Upper lobe of left lung (tissue), 6 donors: ENCODE measurements around the gene PRAF2. TPM values are rescaled to one million over a fixed set of nuclear protein-coding genes. Genes with fewer than 3 reads are reported as not detected.

Experiments
- ATAC-seq, 2 donors: fragments of 200-7000 bp; cut with Tn5 transposase; one replicate each; pipeline ENCODE4 v1.9.1; 2022; ENCODE audit warnings: mild to moderate bottlenecking in 2 of 2, moderate library complexity in 2 of 2; ENCODE audit not compliant: low FRiP score in 2 of 2
- DNase-seq, 2 donors: peaks; one replicate each; pipeline ENCODE4 v3.0.0-alpha.2; 2019 to 2020
- H3K27ac ChIP-seq, 4 donors: fragments of 200-600 bp; sonication (generic); one replicate each; pipeline ENCODE4 v1.5.1; 2016 to 2019
- H3K27me3 ChIP-seq, 4 donors: fragments of 200-600 bp; sonication (generic); one replicate each; pipeline ENCODE4 v1.5.1; 2017 to 2019
- H3K36me3 ChIP-seq, 4 donors: fragments of 200-600 bp; sonication (generic); one replicate each; pipeline ENCODE4 v1.5.1; 2016 to 2019
- H3K4me1 ChIP-seq, 4 donors: fragments of 200-600 bp; sonication (generic); one replicate each; pipeline ENCODE4 v1.5.1; 2018 to 2019
- H3K4me3 ChIP-seq, 4 donors: fragments of 200-600 bp; sonication (generic); one replicate each; pipeline ENCODE4 v1.5.1; 2017 to 2019; ENCODE audit warnings: mild to moderate bottlenecking in 2 of 4, moderate library complexity in 1 of 4
- H3K9me3 ChIP-seq, 4 donors: fragments of 200-600 bp; sonication (generic); one replicate each; pipeline ENCODE4 v1.5.1; 2018 to 2019
- CTCF ChIP-seq, 6 experiments: fragments of 450-650 bp in 4 of 6; fragments of 200-600 bp in 2 of 6; sonication (generic) in 2 of 6; IDR thresholded peaks; one replicate each; pipeline ENCODE4 v1.5.1; 2016 to 2019; ENCODE audit warnings: antibody characterized with exemption in 6 of 6
- EP300 ChIP-seq, 4 donors: sonication (generic); formaldehyde crosslinking; IDR thresholded peaks; one replicate each; pipeline ENCODE4 v1.5.1; 2017; ENCODE audit warnings: antibody characterized with exemption in 4 of 4, control low read depth in 2 of 4
- POLR2A ChIP-seq, 4 donors: fragments of 450-650 bp; IDR thresholded peaks; one replicate each; pipeline ENCODE4 v1.5.1; 2016 to 2017; ENCODE audit warnings: antibody characterized with exemption in 4 of 4, mild to moderate bottlenecking in 2 of 4
- POLR2AphosphoS5 ChIP-seq, 2 donors: sonication (generic); formaldehyde crosslinking; IDR thresholded peaks; one replicate each; pipeline ENCODE4 v1.5.1; 2017; ENCODE audit warnings: antibody characterized with exemption in 2 of 2
- WGBS, 2 donors: methylation state at CpG; one replicate each; pipeline ENCODE4 v1.1.5; 2017 to 2018; 5-methylcytosine and 5-hydroxymethylcytosine counted together
- total RNA-seq, 6 donors: library from RNA; depleted of rRNA in 4 of 6; stranded (reverse); fragments of >200 nt in 4 of 6; gene quantifications; one replicate each; pipeline versions ENCODE4 v1.1.0 to v1.2.1, GENCODE V29; 2016 to 2021
- donor health status: DM: no; HTN: no; CAD: no; lungs with moderate emphysema.
- donor health status: DM: no; HTN: yes; CAD: no; lungs with severe emphysema.

Gene PRAF2
- total RNA-seq, 6 donors from 2014 or later = 12.5 to 26.2 (median 15.5) TPM

GRCh38 chrX:49100704-49101628 lies 27.2 kb upstream of the PRAF2 start:
- no peaks in the 10 kb centered on the region for H3K27me3 ChIP-seq
- peak; percentile 96 to 99 for ATAC-seq
- no peaks in the 10 kb centered on the region for H3K36me3 ChIP-seq
- peak overlapping the region; percentile 74 to 81 (median 80) for H3K27ac ChIP-seq
- peak; percentile 90 to 95 for DNase-seq
- WGBS, 2 donors = 49% methylated on average over 43 of the region's 74 CpGs; no CpG with 5 or more reads in 1 of the 2 donors
- H3K4me1 ChIP-seq = peaks cover 0 to 2% (median 0%) of the 10 kb centered on the region in 4 donors
- H3K4me3 ChIP-seq = peak overlapping the region; percentile 36 to 68 (median 62)
- TF ChIP-seq CTCF (IDR thresholded peaks at IDR 0.05) = peak in 1 of 6 experiments; percentile 9
- TF ChIP-seq EP300 (IDR thresholded peaks at IDR 0.05) = no peak
- peak in 3 of 4 donors; percentile 49 to 71 (median 55) for TF ChIP-seq POLR2A (IDR thresholded peaks at IDR 0.05)
- TF ChIP-seq POLR2AphosphoS5 (IDR thresholded peaks at IDR 0.05) = peak; percentile 60 to 70
- H3K9me3 ChIP-seq = peaks cover 0 to 4% (median 0%) of the 10 kb centered on the region in 4 donors

GRCh38 chrX:49096419-49096818 lies 22.6 kb upstream of the PRAF2 start:
- ATAC-seq (no peak), DNase-seq (no peak)
- TF ChIP-seq CTCF (IDR thresholded peaks at IDR 0.05) = no peak
- TF ChIP-seq EP300 (IDR thresholded peaks at IDR 0.05) = no peak
- no peak for TF ChIP-seq POLR2AphosphoS5 (IDR thresholded peaks at IDR 0.05)
- H3K9me3 ChIP-seq = peaks cover 0 to 4% (median 0%) of the 10 kb centered on the region in 4 donors
- no peaks in the 10 kb centered on the region for H3K36me3 ChIP-seq
- no peaks in the 10 kb centered on the region for H3K27me3 ChIP-seq
- WGBS, 2 donors = 95 to 96% methylated on average over 4 of the region's 4 CpGs
- peaks cover 0 to under 1% (median 0%) of the 10 kb centered on the region in 4 donors for H3K4me1 ChIP-seq
- H3K27ac ChIP-seq = no peak overlapping the region
- H3K4me3 ChIP-seq = no peak overlapping the region

GRCh38 chrX:49089553-49089952 lies 15.8 kb upstream of the PRAF2 start:
- no peaks in the 10 kb centered on the region for H3K4me1 ChIP-seq
- no peak overlapping the region for H3K27ac ChIP-seq
- H3K4me3 ChIP-seq = no peak overlapping the region
- ATAC-seq = no peak
- H3K27me3 ChIP-seq = no peaks in the 10 kb centered on the region
- DNase-seq = no peak
- H3K9me3 ChIP-seq = no peaks in the 10 kb centered on the region
- no peaks in the 10 kb centered on the region for H3K36me3 ChIP-seq
- 83 to 86% methylated on average over 3 to 4 of the region's 4 CpGs for WGBS, 2 donors
- TF ChIP-seq POLR2AphosphoS5 (IDR thresholded peaks at IDR 0.05) = no peak
- TF ChIP-seq EP300 (IDR thresholded peaks at IDR 0.05) = no peak
- TF ChIP-seq POLR2A (IDR thresholded peaks at IDR 0.05) = no peak
- TF ChIP-seq CTCF (IDR thresholded peaks at IDR 0.05) = no peak

GRCh38 chrX:49082271-49082871 lies 8.6 kb upstream of the PRAF2 start:
- Histone ChIP-seq H3K27ac (no peak overlapping the region), H3K36me3 (peaks cover 0 to 6% (median 3%) of the 10 kb centered on the region in 4 donors), H3K9me3 (no peaks in the 10 kb centered on the region), H3K27me3 (no peaks in the 10 kb centered on the region), H3K4me1 (peaks cover 4 to 10% (median 5%) of the 10 kb centered on the region in 4 donors), H3K4me3 (no peak overlapping the region)
- ATAC-seq (no peak), DNase-seq (no peak)
- TF ChIP-seq POLR2AphosphoS5 (IDR thresholded peaks at IDR 0.05) = no peak
- no peak for TF ChIP-seq POLR2A (IDR thresholded peaks at IDR 0.05)
- no peak for TF ChIP-seq CTCF (IDR thresholded peaks at IDR 0.05)
- no peak for TF ChIP-seq EP300 (IDR thresholded peaks at IDR 0.05)
- WGBS, 2 donors = 70 to 73% methylated on average over 4 of the region's 4 CpGs
